Measurements from ENCODE around the gene ZSCAN29.

ZSCAN29 gene

GRCh38 chr15:43378601-43379000, 7.8 kb upstream of the ZSCAN29 start:
- Mint-ChIP-seq H3K4me1 (ENCODE audit: low read depth) (no peaks in the 10 kb centered on the region), H3K27me3 (no peaks in the 10 kb centered on the region), H3K4me3 (no peak overlapping the region), H3K9me3 (no peaks in the 10 kb centered on the region), H3K27ac (no peak overlapping the region), H3K36me3 (ENCODE audit: low read depth) (peaks cover 63% of the 10 kb centered on the region)

GRCh38 chr15:43376017-43376705, 5.3 kb upstream of the ZSCAN29 start:
- no peaks in the 10 kb centered on the region for H3K27me3 Mint-ChIP-seq
- peaks cover 18% of the 10 kb centered on the region for H3K4me1 Mint-ChIP-seq (ENCODE audit: low read depth)
- no peaks in the 10 kb centered on the region for H3K9me3 Mint-ChIP-seq
- no peak overlapping the region for H3K27ac Mint-ChIP-seq
- peaks cover 47% of the 10 kb centered on the region for H3K36me3 Mint-ChIP-seq (ENCODE audit: low read depth)
- H3K4me3 Mint-ChIP-seq = no peak overlapping the region

GRCh38 chr15:43370310-43370974, 401 bp downstream of the ZSCAN29 start:
- peak overlapping the region; percentile 92 for H3K4me3 Mint-ChIP-seq
- peaks cover 48% of the 10 kb centered on the region for H3K36me3 Mint-ChIP-seq (ENCODE audit: low read depth)
- H3K4me1 Mint-ChIP-seq (ENCODE audit: low read depth) = peaks cover 50% of the 10 kb centered on the region
- peaks cover 26% of the 10 kb centered on the region for H3K9me3 Mint-ChIP-seq
- no peaks in the 10 kb centered on the region for H3K27me3 Mint-ChIP-seq
- H3K27ac Mint-ChIP-seq = peak overlapping the region; percentile 88

GRCh38 chr15:43361313-43361903, 9.4 kb downstream of the ZSCAN29 start:
- Mint-ChIP-seq H3K27ac (no peak overlapping the region), H3K9me3 (peaks cover 56% of the 10 kb centered on the region), H3K36me3 (ENCODE audit: low read depth) (peaks cover 92% of the 10 kb centered on the region), H3K4me3 (no peak overlapping the region), H3K27me3 (no peaks in the 10 kb centered on the region), H3K4me1 (ENCODE audit: low read depth) (peaks cover 7% of the 10 kb centered on the region)

GRCh38 chr15:43360821-43361220, 10.0 kb downstream of the ZSCAN29 start:
- Mint-ChIP-seq H3K4me1 (ENCODE audit: low read depth) (peaks cover 7% of the 10 kb centered on the region), H3K27me3 (no peaks in the 10 kb centered on the region), H3K36me3 (ENCODE audit: low read depth) (peaks cover 91% of the 10 kb centered on the region), H3K4me3 (no peak overlapping the region), H3K9me3 (peaks cover 52% of the 10 kb centered on the region), H3K27ac (no peak overlapping the region)

GRCh38 chr15:43352693-43353382, 18.0 kb downstream of the ZSCAN29 start:
- H3K27ac Mint-ChIP-seq = no peak overlapping the region

GRCh38 chr15:43347114-43347513, 23.7 kb downstream of the ZSCAN29 start:
- no peaks in the 10 kb centered on the region for H3K9me3 Mint-ChIP-seq
- H3K36me3 Mint-ChIP-seq (ENCODE audit: low read depth) = peaks cover 41% of the 10 kb centered on the region
- no peaks in the 10 kb centered on the region for H3K4me1 Mint-ChIP-seq (ENCODE audit: low read depth)
- H3K27me3 Mint-ChIP-seq = no peaks in the 10 kb centered on the region
- no peak overlapping the region for H3K27ac Mint-ChIP-seq
- no peak overlapping the region for H3K4me3 Mint-ChIP-seq

More at GRCh38 chr15:43352693-43353382, 18.0 kb downstream of the ZSCAN29 start:
- Mint-ChIP-seq H3K27me3 (no peaks in the 10 kb centered on the region), H3K4me1 (ENCODE audit: low read depth) (peaks cover 8% of the 10 kb centered on the region), H3K9me3 (no peaks in the 10 kb centered on the region), H3K36me3 (ENCODE audit: low read depth) (peaks cover 52% of the 10 kb centered on the region), H3K4me3 (no peak overlapping the region)

- Mint-ChIP-seq H3K4me1 (ENCODE audit: low read depth) (no peaks in the 10 kb centered on the region), H3K36me3 (ENCODE audit: low read depth) (peaks cover 36% of the 10 kb centered on the region), H3K4me3 (no peak overlapping the region), H3K9me3 (no peaks in the 10 kb centered on the region), H3K27ac (no peak overlapping the region), H3K27me3 (no peaks in the 10 kb centered on the region)
These were observed 24.5 kb downstream of the ZSCAN29 start for GRCh38 chr15:43346305-43346704.

GRCh38 chr15:43330780-43331087, 40.1 kb downstream of the ZSCAN29 start:
- H3K27ac Mint-ChIP-seq = peak overlapping the region; percentile 93
- no peaks in the 10 kb centered on the region for H3K27me3 Mint-ChIP-seq
- peak overlapping the region; percentile 92 for H3K4me3 Mint-ChIP-seq
- H3K4me1 Mint-ChIP-seq (ENCODE audit: low read depth) = peaks cover 39% of the 10 kb centered on the region
- H3K9me3 Mint-ChIP-seq = no peaks in the 10 kb centered on the region
- peaks cover 51% of the 10 kb centered on the region for H3K36me3 Mint-ChIP-seq (ENCODE audit: low read depth)

GRCh38 chr15:43329960-43330779, 40.7 kb downstream of the ZSCAN29 start, which contains the start of gene LCMT2:
Gene LCMT2, minus strand, starts transcription at chr15:43330573. Its CDS starts 84 bp downstream, at chr15:43330489.
- Mint-ChIP-seq H3K36me3 (ENCODE audit: low read depth) (peaks cover 47% of the 10 kb centered on the region), H3K27me3 (no peaks in the 10 kb centered on the region), H3K27ac (peak within 1 kb of the TSS; percentile 93), H3K4me3 (peak within 1 kb of the TSS; percentile 92), H3K9me3 (no peaks in the 10 kb centered on the region), H3K4me1 (ENCODE audit: low read depth) (peaks cover 39% of the 10 kb centered on the region)

- H3K4me1 Mint-ChIP-seq (ENCODE audit: low read depth) = peaks cover 39% of the 10 kb centered on the region
- H3K4me3 Mint-ChIP-seq = peak overlapping the region; percentile 92
- H3K9me3 Mint-ChIP-seq = no peaks in the 10 kb centered on the region
- H3K27ac Mint-ChIP-seq = peak overlapping the region; percentile 93
- H3K36me3 Mint-ChIP-seq (ENCODE audit: low read depth) = peaks cover 43% of the 10 kb centered on the region
- H3K27me3 Mint-ChIP-seq = no peaks in the 10 kb centered on the region
These were observed 41.5 kb downstream of the ZSCAN29 start for GRCh38 chr15:43329217-43329959.

- Mint-ChIP-seq H3K4me1 (ENCODE audit: low read depth) (peaks cover 23% of the 10 kb centered on the region), H3K27ac (no peak overlapping the region), H3K4me3 (no peak overlapping the region), H3K36me3 (ENCODE audit: low read depth) (peaks cover 22% of the 10 kb centered on the region), H3K9me3 (no peaks in the 10 kb centered on the region), H3K27me3 (no peaks in the 10 kb centered on the region)
These were observed 45.7 kb downstream of the ZSCAN29 start for GRCh38 chr15:43325039-43325684.

GRCh38 chr15:43318990-43319771, 51.7 kb downstream of the ZSCAN29 start:
- no peak overlapping the region for H3K27ac Mint-ChIP-seq
- H3K4me1 Mint-ChIP-seq (ENCODE audit: low read depth) = no peaks in the 10 kb centered on the region
- H3K27me3 Mint-ChIP-seq = peaks cover 5% of the 10 kb centered on the region
- no peaks in the 10 kb centered on the region for H3K36me3 Mint-ChIP-seq (ENCODE audit: low read depth)
- no peak overlapping the region for H3K4me3 Mint-ChIP-seq
- H3K9me3 Mint-ChIP-seq = no peaks in the 10 kb centered on the region
